SH-SY5Y (cell line): Measurements from ENCODE around the gene PPA2.

Source experiments
- GATA2 ChIP-seq: IDR thresholded peaks from 2 replicates; pipeline ENCODE4 v1.6.1; 2011; ENCODE audit warnings: mild to moderate bottlenecking, low read depth, low read length
- GATA3 ChIP-seq: IDR thresholded peaks from 2 replicates; pipeline ENCODE4 v1.6.1; 2011; ENCODE audit warnings: low read depth, mild to moderate bottlenecking, low read length, moderate library complexity

The PPA2 gene

GRCh38 chr4:105432438-105432837, 41.4 kb downstream of the PPA2 start:
- TF ChIP-seq GATA2 (no peak), GATA3 (no peak)

- TF ChIP-seq GATA2 = no peak
- no peak for TF ChIP-seq GATA3
These were observed 43.1 kb downstream of the PPA2 start for GRCh38 chr4:105430811-105431210.

- TF ChIP-seq GATA3 (no peak), GATA2 (no peak)
These were observed 47.5 kb downstream of the PPA2 start for GRCh38 chr4:105426187-105426897.

- TF ChIP-seq GATA3 (no peak), GATA2 (no peak)
These were observed 51.5 kb downstream of the PPA2 start for GRCh38 chr4:105422207-105422920.

GRCh38 chr4:105417624-105418023, 56.2 kb downstream of the PPA2 start:
- TF ChIP-seq GATA2 (no peak), GATA3 (no peak)

- no peak for TF ChIP-seq GATA2
- no peak for TF ChIP-seq GATA3
These were observed 58.5 kb downstream of the PPA2 start for GRCh38 chr4:105415281-105415744.

GRCh38 chr4:105414316-105414715, 59.5 kb downstream of the PPA2 start:
- TF ChIP-seq GATA3 = no peak
- no peak for TF ChIP-seq GATA2

GRCh38 chr4:105400901-105401677, 72.8 kb downstream of the PPA2 start:
- TF ChIP-seq GATA3 (no peak), GATA2 (no peak)

GRCh38 chr4:105399532-105400161, 74.2 kb downstream of the PPA2 start:
- no peak for TF ChIP-seq GATA2
- no peak for TF ChIP-seq GATA3

- TF ChIP-seq GATA3 = no peak
These were observed 81.0 kb downstream of the PPA2 start for GRCh38 chr4:105392858-105393257.

- no peak for TF ChIP-seq GATA2
- TF ChIP-seq GATA3 = no peak
These were observed 84.7 kb downstream of the PPA2 start for GRCh38 chr4:105389167-105389566.

- TF ChIP-seq GATA2 (no peak), GATA3 (no peak)
These were observed 86.4 kb downstream of the PPA2 start for GRCh38 chr4:105387466-105387865.

GRCh38 chr4:105386012-105386411, 87.8 kb downstream of the PPA2 start:
- no peak for TF ChIP-seq GATA3
- no peak for TF ChIP-seq GATA2

- TF ChIP-seq GATA2 (no peak), GATA3 (no peak)
These were observed 99.8 kb downstream of the PPA2 start for GRCh38 chr4:105374071-105374470.

- no peak for TF ChIP-seq GATA3
- TF ChIP-seq GATA2 = no peak
These were observed 100.5 kb downstream of the PPA2 start for GRCh38 chr4:105373324-105373723.

- TF ChIP-seq GATA3 (no peak), GATA2 (no peak)
These were observed 103.9 kb downstream of the PPA2 start for GRCh38 chr4:105369988-105370387.
